OCI-LY1 (cell line): ENCODE data around the gene MBTPS2.

Experiments
- H2AFZ ChIP-seq: fragments of 200-600 bp; sonication (generic), shearing (Covaris generic); 2 replicates; pipeline ENCODE4 v1.6.0; 2014; ENCODE audit warnings: antibody characterized with exemption, mild to moderate bottlenecking, low read length
- H3F3A ChIP-seq: fragments of 200-600 bp; sonication (generic), shearing (Covaris generic); 2 replicates; pipeline ENCODE4 v1.6.0; 2014; ENCODE audit warnings: mild to moderate bottlenecking, antibody characterized with exemption, low read length, moderate library complexity; ENCODE audit not compliant: insufficient read depth
- H3K27ac ChIP-seq: fragments of 200-600 bp; sonication (generic); 2 replicates; pipeline ENCODE4 v1.5.1; 2014; ENCODE audit warnings: low read length, mixed run types, mild to moderate bottlenecking, low read depth; ENCODE audit not compliant: poor library complexity, severe bottlenecking
- H3K27me3 ChIP-seq: fragments of 200-600 bp; sonication (generic); 2 replicates; pipeline ENCODE4 v1.6.0; 2014; ENCODE audit warnings: antibody characterized with exemption, mild to moderate bottlenecking, low read length, moderate library complexity; ENCODE audit not compliant: insufficient read depth
- H3K36me3 ChIP-seq: fragments of 200-600 bp; sonication (generic); 2 replicates; pipeline ENCODE4 v1.6.1; 2014; ENCODE audit warnings: mild to moderate bottlenecking, antibody characterized with exemption, low read length, moderate library complexity, mixed read lengths; ENCODE audit not compliant: insufficient read depth
- H3K4me1 ChIP-seq: fragments of 200-600 bp; sonication (generic); 2 replicates; pipeline ENCODE4 v1.5.1; 2014; ENCODE audit warnings: mild to moderate bottlenecking, low read length, moderate library complexity; ENCODE audit not compliant: insufficient read depth, severe bottlenecking
- H3K4me2 ChIP-seq: fragments of 200-600 bp; sonication (generic), shearing (Covaris generic); 2 replicates; pipeline ENCODE4 v1.6.1; 2014; ENCODE audit warnings: low read length
- H3K4me3 ChIP-seq: fragments of 200-600 bp; sonication (generic); 2 replicates; pipeline ENCODE4 v1.5.1; 2014; ENCODE audit warnings: low read length, low read depth, mild to moderate bottlenecking, mixed read lengths; ENCODE audit not compliant: poor library complexity, severe bottlenecking
- H3K79me2 ChIP-seq: fragments of 200-600 bp; shearing (Covaris generic); 2 replicates; pipeline ENCODE4 v1.6.1; 2016; ENCODE audit warnings: mixed run types, low read length, mixed read lengths; ENCODE audit not compliant: insufficient read depth
- H3K9ac ChIP-seq: fragments of 200-600 bp; sonication (generic), shearing (Covaris generic); 2 replicates; pipeline ENCODE4 v1.6.1; 2014; ENCODE audit warnings: mild to moderate bottlenecking, low read length, mixed read lengths
- H3K9me2 ChIP-seq: fragments of 200-600 bp; sonication (generic), shearing (Covaris generic); 2 replicates; pipeline ENCODE4 v1.6.1; 2014; ENCODE audit warnings: low read depth, mild to moderate bottlenecking, low read length, mixed read lengths
- H3K9me3 ChIP-seq: fragments of 200-600 bp; shearing (Covaris generic); 2 replicates; pipeline ENCODE4 v1.6.1; 2014; ENCODE audit warnings: low read length, mixed read lengths
- H4K20me1 ChIP-seq: fragments of 200-600 bp; sonication (generic), shearing (Covaris generic); 2 replicates; pipeline ENCODE4 v1.6.0; 2016; ENCODE audit warnings: mild to moderate bottlenecking, low read length; ENCODE audit not compliant: insufficient read depth
- EZH2 ChIP-seq: fragments of 200-600 bp; sonication (generic), shearing (Covaris generic); IDR thresholded peaks from 2 replicates; pipeline ENCODE4 v1.8.0; 2017; ENCODE audit warnings: borderline replicate concordance, mixed run types, mild to moderate bottlenecking, antibody characterized with exemption, low read length, moderate library complexity, mixed read lengths
- TF ChIP-seq, protein P1 (sequence below): fragments of 200-600 bp; sonication (generic), shearing (Covaris generic); IDR thresholded peaks from 2 replicates; pipeline ENCODE4 v1.5.1; 2017; ENCODE audit warnings: mild to moderate bottlenecking, antibody characterized with exemption, low read length, moderate library complexity, mixed read lengths

The MBTPS2 gene

DNA sequence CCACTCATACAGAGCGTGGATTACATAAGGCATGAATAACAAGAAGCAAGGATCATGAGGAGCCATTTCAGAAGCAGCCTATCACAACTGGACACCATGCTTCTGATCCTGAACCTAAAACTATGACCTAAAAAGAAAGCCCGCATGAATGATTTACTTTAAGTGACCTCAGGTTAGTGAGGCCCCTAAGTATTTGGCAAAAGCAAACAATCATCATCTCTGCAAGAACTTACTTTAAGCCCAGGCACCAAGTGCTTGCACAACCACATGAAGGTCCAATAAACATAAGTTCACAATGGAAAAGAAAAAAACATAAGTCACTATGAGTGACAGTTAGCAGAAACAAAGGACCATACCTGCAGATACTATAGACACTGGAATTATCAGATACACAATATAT lies 7.9 kb upstream of the MBTPS2 start:
- TF ChIP-seq EZH2 = no peak
- TF ChIP-seq, protein P1, sequence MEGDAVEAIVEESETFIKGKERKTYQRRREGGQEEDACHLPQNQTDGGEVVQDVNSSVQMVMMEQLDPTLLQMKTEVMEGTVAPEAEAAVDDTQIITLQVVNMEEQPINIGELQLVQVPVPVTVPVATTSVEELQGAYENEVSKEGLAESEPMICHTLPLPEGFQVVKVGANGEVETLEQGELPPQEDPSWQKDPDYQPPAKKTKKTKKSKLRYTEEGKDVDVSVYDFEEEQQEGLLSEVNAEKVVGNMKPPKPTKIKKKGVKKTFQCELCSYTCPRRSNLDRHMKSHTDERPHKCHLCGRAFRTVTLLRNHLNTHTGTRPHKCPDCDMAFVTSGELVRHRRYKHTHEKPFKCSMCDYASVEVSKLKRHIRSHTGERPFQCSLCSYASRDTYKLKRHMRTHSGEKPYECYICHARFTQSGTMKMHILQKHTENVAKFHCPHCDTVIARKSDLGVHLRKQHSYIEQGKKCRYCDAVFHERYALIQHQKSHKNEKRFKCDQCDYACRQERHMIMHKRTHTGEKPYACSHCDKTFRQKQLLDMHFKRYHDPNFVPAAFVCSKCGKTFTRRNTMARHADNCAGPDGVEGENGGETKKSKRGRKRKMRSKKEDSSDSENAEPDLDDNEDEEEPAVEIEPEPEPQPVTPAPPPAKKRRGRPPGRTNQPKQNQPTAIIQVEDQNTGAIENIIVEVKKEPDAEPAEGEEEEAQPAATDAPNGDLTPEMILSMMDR = no peak

DNA sequence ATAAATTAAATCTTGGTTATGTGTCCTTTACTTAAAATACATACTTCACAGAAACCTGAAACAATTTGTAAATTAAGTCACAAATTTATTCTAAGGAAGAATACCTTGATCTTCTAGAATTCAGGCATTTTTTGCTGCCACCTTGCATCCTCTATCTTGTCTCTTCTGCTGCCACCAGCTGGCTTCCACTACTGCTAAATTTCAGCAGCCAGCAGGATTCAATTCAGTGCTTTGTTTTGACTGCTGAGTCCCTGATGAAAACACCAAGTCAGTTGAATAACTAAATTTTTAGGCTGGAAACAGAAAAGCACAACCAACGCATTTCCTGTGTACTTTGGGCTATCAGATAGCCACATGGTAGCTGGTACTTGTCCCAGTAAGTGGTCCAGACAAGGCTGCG lies 2.4 kb upstream of the MBTPS2 start:
- Histone ChIP-seq H3K79me2 (no peaks in the 10 kb centered on the region; the same call in 1 of the 2 replicates), H3K4me3 (no peak overlapping the region), H3K4me1 (peaks cover 15% of the 10 kb centered on the region)

More for the DNA sequence above, 7.9 kb upstream of the MBTPS2 start:
- Histone ChIP-seq H3F3A (no peaks in the 10 kb centered on the region), H3K27ac (no peak overlapping the region), H3K4me2 (no peak overlapping the region), H3K36me3 (no peaks in the 10 kb centered on the region), H3K4me3 (no peak overlapping the region), H3K9me2 (no peaks in the 10 kb centered on the region), H3K9ac (no peak overlapping the region), H4K20me1 (no peaks in the 10 kb centered on the region), H2AFZ (no peak overlapping the region), H3K9me3 (no peaks in the 10 kb centered on the region), H3K4me1 (no peaks in the 10 kb centered on the region), H3K27me3 (no peaks in the 10 kb centered on the region), H3K79me2 (no peaks in the 10 kb centered on the region)

DNA sequence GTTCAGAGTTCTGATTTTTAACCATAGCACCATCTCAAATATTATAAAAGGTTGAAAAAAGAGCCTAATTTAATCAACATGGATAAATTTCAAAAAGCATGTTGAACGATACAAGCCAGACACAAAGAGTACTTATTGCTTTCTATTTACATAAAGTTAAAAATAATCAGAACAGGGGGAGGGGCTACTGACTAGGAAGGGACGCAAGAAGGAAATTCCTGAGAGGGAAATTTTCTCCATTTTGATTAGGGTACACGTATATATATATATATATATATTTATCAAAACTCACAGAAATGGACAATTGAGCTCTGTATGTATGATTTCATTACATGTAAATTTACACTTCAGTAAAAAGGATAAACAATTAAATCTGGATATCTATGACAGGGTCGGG lies 482 bp upstream of the MBTPS2 start:
- no peaks in the 10 kb centered on the region for H3F3A ChIP-seq
- H3K4me2 ChIP-seq = peak overlapping the region; percentile 89
- H3K36me3 ChIP-seq = no peaks in the 10 kb centered on the region
- H3K4me3 ChIP-seq = peak overlapping the region; percentile 73
- no peaks in the 10 kb centered on the region; the same call in 1 of the 2 replicates for H3K79me2 ChIP-seq
- peaks cover 15% of the 10 kb centered on the region for H3K4me1 ChIP-seq
- no peaks in the 10 kb centered on the region for H3K27me3 ChIP-seq
- H3K9me3 ChIP-seq = no peaks in the 10 kb centered on the region
- H4K20me1 ChIP-seq = no peaks in the 10 kb centered on the region
- no peak for TF ChIP-seq EZH2
- TF ChIP-seq, protein P1 = no peak
- H3K9me2 ChIP-seq = no peaks in the 10 kb centered on the region
- 0 out of 2 replicates have a peak overlapping the region, but pooled peaks have one; percentile 85 for H2AFZ ChIP-seq
- peak overlapping the region; percentile 53 for H3K9ac ChIP-seq
- H3K27ac ChIP-seq = no peak overlapping the region

More for the DNA sequence above, 2.4 kb upstream of the MBTPS2 start:
- Histone ChIP-seq H3F3A (no peaks in the 10 kb centered on the region), H3K36me3 (no peaks in the 10 kb centered on the region), H2AFZ (no peak overlapping the region), H3K27me3 (no peaks in the 10 kb centered on the region), H3K27ac (no peak overlapping the region), H3K9me3 (no peaks in the 10 kb centered on the region), H3K9ac (no peak overlapping the region), H3K4me2 (no peak overlapping the region), H4K20me1 (no peaks in the 10 kb centered on the region), H3K9me2 (no peaks in the 10 kb centered on the region)
- TF ChIP-seq, protein P1 = no peak
- no peak for TF ChIP-seq EZH2
